Measurements from ENCODE around the gene TSPAN31.

TSPAN31 gene

GRCh38 chr12:57754411-57755193 is 9.8 kb downstream of the TSPAN31 start, which contains the start of gene MARCHF9:
Gene MARCHF9, plus strand, starts transcription at chr12:57755103. Its CDS starts 426 bp downstream, at chr12:57755529.
- peak; percentile 50 for DNase-seq

GRCh38 chr12:57755194-57755453 is 10.3 kb downstream of the TSPAN31 start:
- no peak for DNase-seq

DNA sequence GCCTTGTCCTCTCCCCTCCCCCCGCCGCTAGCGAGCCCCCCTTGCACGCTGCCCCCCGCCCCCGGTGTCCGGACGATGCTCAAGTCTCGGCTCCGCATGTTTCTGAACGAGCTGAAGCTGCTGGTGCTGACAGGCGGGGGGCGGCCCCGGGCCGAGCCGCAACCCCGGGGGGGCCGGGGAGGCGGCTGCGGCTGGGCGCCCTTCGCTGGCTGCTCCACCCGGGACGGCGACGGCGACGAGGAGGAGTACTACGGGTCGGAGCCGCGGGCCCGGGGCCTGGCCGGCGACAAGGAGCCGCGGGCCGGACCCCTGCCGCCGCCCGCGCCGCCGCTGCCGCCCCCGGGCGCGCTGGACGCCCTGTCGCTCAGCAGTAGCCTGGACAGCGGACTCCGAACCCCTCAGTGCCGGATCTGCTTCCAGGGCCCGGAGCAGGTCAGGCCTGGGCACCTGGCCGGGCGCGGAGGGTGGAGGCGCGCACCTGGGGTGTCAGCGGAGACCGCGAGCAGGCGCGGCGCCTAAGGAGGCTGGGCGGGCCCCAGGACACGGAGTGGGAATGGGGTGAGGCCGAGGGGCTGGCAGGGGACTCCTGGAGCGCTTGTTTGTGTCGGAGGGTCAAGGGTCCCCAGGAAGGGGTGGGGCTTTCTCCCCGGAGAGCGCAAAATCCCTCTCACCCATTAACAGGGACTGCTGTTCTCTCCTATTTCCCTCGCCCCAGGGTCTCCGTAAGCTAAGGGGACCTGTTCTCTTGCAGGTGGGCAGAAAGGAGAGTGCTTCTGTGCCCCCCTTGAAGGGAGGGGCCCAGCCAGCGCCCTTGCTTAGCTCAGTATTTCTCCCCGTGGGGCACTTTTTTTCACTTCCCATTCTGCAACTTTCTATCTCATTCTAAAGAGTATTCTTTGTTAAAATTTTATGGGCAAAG is 10.9 kb downstream of the TSPAN31 start:
- peak; percentile 57 for DNase-seq

GRCh38 chr12:57756406-57757341 is 11.8 kb downstream of the TSPAN31 start:
- DNase-seq = peak; percentile 61

DNA sequence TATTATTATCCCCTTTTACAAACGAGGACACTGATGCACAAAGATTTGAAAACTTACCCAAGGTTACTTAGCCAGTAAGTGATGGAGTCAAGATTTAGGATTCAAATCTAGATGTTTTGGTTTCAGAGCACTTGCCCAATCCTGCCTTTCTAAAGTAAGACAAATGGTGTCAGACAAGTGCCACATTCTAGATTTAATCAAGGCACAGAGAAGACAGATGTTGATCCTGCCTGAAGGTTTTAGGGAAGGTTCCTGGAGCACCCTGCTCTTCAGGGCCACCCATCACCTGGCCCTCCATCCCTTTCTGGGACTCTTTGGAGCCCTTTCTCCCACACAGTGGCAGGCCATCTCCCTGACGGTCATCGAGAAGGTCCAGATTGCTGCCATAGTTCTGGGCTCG is 12.9 kb downstream of the TSPAN31 start:
- no peak for DNase-seq

- no peak for DNase-seq
These were observed 13.9 kb downstream of the TSPAN31 start for GRCh38 chr12:57758552-57759359.

DNA sequence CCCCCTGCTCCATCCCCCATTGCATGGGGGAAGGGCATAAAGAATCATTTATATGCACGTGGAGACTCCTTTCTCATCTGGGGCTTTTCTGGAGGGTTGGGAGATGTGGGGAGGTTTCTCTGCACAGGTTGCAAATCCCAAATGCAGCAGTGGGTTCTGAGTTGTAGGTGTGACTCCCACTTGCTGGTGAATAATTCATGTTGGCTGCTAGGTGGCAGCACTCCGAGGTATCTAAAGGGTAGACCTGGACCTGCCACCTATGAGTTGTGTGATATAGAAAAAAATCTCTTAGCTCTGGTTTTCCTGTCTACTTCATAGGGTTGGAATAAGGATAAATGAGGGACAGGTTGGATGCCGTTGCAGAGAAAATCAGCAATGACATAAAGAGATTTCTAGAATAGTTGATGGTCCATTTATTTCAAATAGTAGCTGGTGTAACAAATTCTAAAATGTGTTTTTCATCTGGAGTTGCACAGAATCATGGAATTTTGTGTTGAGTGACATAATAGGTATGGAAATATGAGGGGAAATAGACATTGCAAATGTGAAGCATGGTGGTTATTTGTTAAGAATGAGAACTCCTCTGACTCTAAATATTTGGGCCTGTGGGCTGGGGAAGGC is 14.6 kb downstream of the TSPAN31 start:
- no peak for DNase-seq

DNA sequence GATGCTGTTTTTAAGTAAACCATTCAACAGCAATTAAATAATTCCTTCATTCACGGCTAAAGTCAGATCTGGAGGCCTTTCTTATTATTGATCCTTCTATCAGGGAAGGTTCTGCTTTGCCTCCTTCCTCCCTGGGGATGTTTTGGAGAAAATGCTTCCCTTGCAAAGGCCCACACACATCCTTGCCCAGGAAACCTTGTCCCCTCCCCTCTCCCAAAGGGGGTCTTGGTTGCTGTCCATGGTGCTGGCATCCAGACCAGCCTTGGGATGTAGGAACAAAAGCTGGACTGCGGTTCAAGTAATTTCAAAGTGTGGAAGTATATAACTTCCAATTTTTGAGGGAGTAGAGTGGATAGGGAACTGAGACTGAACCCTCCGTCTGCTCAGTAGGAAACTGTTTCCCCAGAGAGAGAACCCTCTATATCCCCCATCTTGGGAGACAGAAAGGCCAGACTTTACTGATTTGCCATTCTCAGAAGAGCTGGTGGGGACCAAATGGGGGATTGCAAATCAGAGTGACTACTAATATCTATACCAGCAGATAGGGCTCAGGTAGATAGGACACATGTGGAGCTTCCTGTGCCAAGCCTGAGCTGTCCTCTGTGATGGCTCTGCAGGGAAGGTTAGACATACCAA is 15.6 kb downstream of the TSPAN31 start:
- no peak for DNase-seq

DNA sequence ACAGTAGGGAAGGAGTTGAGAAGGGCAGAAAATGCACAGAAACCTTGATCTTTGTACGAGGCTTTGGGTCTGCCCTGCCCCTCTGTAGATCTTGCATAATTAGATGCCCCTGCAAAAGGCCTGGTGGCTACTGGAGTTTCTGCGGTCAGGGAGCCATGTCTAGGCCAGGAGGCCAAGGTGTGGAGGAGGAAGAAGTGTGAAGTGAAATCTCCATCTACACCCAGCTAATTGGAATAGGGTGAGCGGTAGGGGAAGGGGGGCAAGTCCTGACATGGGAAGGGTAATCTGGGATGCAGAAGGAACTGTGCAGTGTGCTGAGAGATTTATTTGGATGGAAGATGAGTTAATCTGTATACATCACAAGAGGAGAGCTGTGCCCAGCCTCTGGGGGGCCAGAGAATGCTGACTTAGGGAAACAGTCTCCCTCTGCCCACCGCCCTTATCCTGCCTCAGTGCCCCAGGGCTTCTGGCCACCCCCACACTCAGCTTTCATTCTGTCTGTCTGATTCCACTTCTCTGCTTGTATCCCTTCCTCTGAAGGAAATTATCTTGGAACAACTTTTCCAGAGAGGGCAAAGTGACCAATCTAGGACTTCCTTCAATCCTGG is 16.7 kb downstream of the TSPAN31 start:
- no peak for DNase-seq

- no peak for DNase-seq
These were observed 17.6 kb downstream of the TSPAN31 start for GRCh38 chr12:57762463-57762862.

- DNase-seq = no peak
These were observed 19.2 kb downstream of the TSPAN31 start for GRCh38 chr12:57763881-57764661.

DNA sequence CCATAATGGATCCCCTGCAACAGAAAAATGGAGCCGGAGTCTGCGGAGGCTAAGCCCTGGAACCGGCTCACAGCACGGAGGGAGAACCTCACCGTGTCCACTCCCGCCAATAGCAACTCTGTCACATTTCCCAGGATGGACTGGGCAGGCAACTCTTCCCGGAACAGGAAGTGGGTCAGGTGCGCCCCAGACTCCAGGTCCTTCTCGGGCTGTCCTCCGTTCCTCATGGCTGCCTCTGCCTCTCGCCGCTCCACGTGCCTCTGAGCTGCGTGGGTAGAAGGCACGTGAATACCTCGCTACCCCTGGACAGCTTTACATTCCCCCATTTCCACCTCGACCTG is 19.8 kb downstream of the TSPAN31 start:
- DNase-seq = no peak

DNA sequence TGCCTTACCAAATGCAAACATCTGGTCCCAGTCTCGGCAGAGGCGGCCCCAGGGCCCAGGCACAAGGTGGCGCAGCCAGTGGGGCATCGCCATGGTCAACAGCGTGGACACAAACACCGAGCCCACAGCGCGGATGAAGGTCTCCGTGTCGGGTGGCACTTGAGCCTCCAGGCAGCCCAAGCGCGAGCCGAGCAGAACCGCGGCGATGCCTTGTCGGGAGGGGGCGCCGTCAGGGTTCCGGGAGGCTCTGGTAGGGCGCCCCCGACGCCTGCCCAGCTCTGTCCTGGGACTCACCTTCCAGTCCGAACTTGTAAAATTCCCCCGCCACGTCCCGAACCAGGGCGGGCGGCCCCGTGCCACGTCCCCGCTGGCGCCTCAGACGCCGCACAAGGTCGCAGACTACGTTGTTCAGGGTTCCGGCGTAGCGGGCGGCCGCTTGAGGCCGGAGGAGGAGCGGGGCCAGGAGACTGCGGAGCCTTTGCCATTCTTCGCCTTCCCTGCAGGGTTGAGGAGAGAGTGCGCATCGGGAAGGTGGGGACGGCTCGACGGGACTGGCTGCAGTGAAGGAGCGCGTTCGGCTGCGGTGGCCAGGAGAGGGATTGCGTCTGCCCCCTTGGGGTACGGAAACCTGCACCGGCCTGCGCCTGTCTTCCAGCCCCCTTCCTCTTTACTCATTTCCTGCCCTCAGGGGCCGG is 20.3 kb downstream of the TSPAN31 start:
- DNase-seq = peak; percentile 73

GRCh38 chr12:57765698-57766463 is 21.0 kb downstream of the TSPAN31 start:
- peak; percentile 37 for DNase-seq

- DNase-seq = peak; percentile 50
These were observed 21.8 kb downstream of the TSPAN31 start, which contains the start of gene CYP27B1 for GRCh38 chr12:57766464-57767304. Gene CYP27B1, minus strand, starts transcription at chr12:57767078. Its CDS starts 37 bp downstream, at chr12:57767041.

- no peak for DNase-seq
These were observed 22.5 kb downstream of the TSPAN31 start for GRCh38 chr12:57767305-57767698.

DNA sequence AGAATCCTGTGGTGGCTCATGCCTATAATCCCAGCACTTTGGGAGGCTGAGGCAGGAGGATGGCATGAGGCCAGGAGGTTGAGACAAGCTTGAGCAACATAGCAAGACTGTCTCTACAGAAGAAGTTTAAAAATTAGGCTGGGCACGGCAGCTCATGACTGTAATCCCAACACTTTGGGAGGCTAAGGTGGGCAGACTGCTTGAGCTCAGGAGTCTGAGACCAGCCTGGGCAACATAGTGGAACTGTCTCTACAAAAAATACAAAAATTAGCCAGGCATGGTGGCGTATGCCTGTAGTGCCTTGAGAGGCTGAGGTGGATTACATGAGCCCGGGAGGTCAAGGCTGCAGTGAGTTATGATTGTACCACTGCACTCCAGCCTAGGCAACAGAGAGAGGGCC is 23.0 kb downstream of the TSPAN31 start:
- no peak for DNase-seq
